ENCODE data around the gene CD3E.

CD3E gene

GRCh38 chr11:118328745-118329144, 24.2 kb downstream of the CD3E start:
- FAIRE-seq: no peak

GRCh38 chr11:118334745-118335144, 30.2 kb downstream of the CD3E start:
- no peak for FAIRE-seq

DNA sequence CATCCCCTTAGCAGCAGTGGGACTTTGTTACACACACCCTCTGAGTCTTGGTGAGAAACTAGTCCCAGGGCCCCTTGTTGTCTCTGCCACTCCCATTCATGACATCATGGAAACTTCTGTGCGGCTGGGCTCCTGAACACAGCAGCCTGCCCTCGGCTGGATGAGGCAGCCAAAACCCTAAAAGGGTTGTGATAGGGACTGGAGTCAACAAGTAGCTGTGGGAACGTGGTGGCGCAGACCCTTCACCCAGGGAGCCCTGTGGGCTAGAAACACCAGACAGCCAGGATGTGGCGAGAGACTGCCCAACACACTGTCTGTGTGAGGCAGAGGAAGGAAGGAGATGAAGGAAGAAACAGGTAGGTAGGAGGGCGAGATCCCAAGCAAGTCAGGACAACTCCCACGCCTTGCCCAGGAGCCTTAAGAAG, 34.1 kb downstream of the CD3E start:
- no peak for FAIRE-seq

GRCh38 chr11:118339281-118339961, 34.9 kb downstream of the CD3E start:
- FAIRE-seq: no peak

GRCh38 chr11:118340449-118340848, 35.9 kb downstream of the CD3E start:
- FAIRE-seq: no peak

- FAIRE-seq: no peak
Measured at GRCh38 chr11:118341261-118341660, 36.7 kb downstream of the CD3E start.

GRCh38 chr11:118341815-118342489, 37.4 kb downstream of the CD3E start:
- FAIRE-seq: no peak

- no peak for FAIRE-seq
Measured at GRCh38 chr11:118342503-118343161, 38.1 kb downstream of the CD3E start, which contains the start of gene CD3D. TSS of gene CD3D (minus strand) at chr11:118342705. CDS start at chr11:118342607, 98 bp downstream.

GRCh38 chr11:118343248-118343647, 38.7 kb downstream of the CD3E start:
- FAIRE-seq: no peak

- no peak for FAIRE-seq
Measured at GRCh38 chr11:118343981-118344515, 39.5 kb downstream of the CD3E start, which contains the start of gene CD3G. TSS of gene CD3G (plus strand) at chr11:118344344. CDS start at chr11:118344424, 80 bp downstream.

- no peak for FAIRE-seq
Measured at GRCh38 chr11:118349475-118349874, 44.9 kb downstream of the CD3E start.

DNA sequence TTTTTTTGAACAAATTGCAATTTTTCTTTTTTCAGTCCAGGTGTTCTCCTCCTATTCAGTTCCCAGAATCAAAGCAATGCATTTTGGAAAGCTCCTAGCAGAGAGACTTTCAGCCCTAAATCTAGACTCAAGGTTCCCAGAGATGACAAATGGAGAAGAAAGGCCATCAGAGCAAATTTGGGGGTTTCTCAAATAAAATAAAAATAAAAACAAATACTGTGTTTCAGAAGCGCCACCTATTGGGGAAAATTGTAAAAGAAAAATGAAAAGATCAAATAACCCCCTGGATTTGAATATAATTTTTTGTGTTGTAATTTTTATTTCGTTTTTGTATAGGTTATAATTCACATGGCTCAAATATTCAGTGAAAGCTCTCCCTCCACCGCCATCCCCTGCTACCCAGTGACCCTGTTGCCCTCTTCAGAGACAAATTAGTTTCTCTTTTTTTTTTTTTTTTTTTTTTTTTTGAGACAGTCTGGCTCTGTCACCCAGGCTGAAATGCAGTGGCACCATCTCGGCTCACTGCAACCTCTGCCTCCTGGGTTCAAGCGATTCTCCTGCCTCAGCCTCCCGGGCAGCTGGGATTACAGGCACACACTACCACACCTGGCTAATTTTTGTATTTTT, 48.7 kb downstream of the CD3E start:
- peak; percentile 89 for FAIRE-seq

DNA sequence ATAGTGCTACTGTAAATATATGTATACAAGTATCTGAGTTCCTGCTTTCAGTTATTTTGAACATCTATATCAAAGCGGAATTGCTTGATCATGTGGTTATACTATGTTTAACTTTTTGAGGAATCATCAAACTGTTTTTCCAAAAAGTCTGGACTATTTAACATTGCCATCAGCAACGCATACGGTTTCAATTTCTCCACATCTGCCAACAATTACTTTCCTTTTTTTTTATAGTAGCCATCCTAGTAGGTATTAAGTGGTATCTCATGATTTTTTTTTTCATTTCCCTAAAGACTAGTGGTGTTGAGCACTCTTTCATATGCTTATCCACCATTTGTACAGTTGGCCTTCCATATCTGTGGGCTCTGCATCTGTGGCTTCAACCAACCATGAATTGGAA, 53.5 kb downstream of the CD3E start:
- FAIRE-seq: no peak

DNA sequence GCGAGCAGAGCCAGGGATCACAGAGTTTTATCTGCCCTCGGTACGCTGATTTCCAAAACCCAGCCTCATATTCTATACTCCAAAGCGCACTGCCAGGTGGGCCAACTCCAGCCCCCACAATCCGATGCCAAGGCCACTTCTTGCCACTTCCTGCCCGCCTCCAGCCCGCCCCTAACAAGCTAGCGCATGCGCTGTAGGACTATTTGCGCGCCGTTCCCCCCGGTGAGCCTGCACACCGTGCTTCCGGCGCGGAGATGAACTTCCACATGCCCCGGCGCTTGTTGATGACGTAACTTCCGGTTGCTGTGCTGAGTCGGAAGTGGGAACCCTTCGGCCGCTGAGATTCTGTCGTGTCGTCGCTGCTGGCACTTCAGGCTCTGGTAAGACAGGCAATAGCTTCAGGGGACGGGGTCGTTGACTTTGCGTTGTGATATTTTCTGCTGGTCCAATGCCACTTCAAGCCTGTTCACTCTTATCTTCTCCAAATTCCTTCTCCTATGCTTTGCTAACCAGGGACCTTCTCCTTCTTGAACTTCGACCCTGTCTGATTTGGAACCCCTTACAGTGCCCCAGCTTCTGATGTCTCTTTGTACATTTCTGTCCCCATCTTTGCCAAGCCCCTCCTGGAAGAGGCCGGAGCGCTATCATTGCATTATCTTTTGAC, 54.9 kb downstream of the CD3E start, which contains the start of gene UBE4A:
UBE4A (plus strand) TSS at position 306 of the 664 bp plus-strand sequence. CDS start 5,481 bp downstream, outside the sequence.
- peak; percentile 86 for FAIRE-seq

- FAIRE-seq: no peak
Measured at GRCh38 chr11:118364956-118365615, 60.6 kb downstream of the CD3E start.
